NB4 (cell line): ENCODE results near the gene CSF3R.
"Not testable (repeated sequence)": the region's sequence is repeated elsewhere in the genome, so short reads cannot be mapped to it uniquely, and the experiment has no call there.

Experiments used
- CTCF ChIP-seq: IDR thresholded peaks from one replicate; pipeline ENCODE4 v1.5.1; 2012; ENCODE audit warnings: low read depth, low read length
- MYC ChIP-seq: IDR thresholded peaks from 2 replicates; pipeline ENCODE4 v1.6.1; 2011; ENCODE audit warnings: low read depth, low read length

DNA sequence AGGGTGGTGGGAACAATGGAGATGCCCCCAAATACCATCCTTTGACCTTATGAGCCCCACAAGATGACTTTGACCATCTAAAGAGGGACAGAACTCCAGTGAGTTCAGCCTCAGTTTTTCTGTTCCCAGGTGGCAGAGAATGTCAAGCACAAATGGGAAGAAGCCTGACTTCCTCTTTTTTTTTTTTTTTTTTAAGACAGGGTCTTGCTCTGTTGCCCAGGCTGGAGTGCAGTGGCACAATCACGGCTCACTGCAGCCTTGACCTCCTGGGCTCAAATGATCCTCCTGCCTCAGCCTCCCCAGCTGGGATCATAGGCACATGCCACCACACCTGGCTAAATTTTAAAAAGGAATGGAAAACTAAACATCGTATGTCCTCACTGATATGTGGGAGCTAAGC is 28.5 kb upstream of the CSF3R start:
- not testable (repeated sequence) for TF ChIP-seq MYC, CTCF
